Measurements from ENCODE around the gene USP49.
A peak's percentile ranks its signal among the peaks of the same experiment; 100 is the strongest.

The USP49 gene

GRCh38 chr6:41920921-41921711 is 25.9 kb upstream of the USP49 start, which contains the start of the genes BYSL and MED20 (continued):
- no peak; the same call in 1 of the 2 replicates for TF ChIP-seq ZNF513 (tag by site-specific recombination; IDR thresholded peaks at IDR 0.05)
- no peak for TF ChIP-seq SCRT2 (tag by site-specific recombination; IDR thresholded peaks at IDR 0.05)
- TF ChIP-seq HOXD13 (CRISPR knock-in tag; IDR thresholded peaks at IDR 0.05; ENCODE audit: borderline replicate concordance) = no peak
- no peak for TF ChIP-seq ZNF10 (tag by site-specific recombination; IDR thresholded peaks at IDR 0.05)
- no peak for TF ChIP-seq RBAK (tag by site-specific recombination; IDR thresholded peaks at IDR 0.05)
- peak; percentile 100 for TF ChIP-seq KLF8 (tag by site-specific recombination; IDR thresholded peaks at IDR 0.05)
- TF ChIP-seq ZNF114 (tag by site-specific recombination; IDR thresholded peaks at IDR 0.05) = no peak
- TF ChIP-seq ZNF2 (tag by site-specific recombination; IDR thresholded peaks at IDR 0.05) = 0 out of 2 replicates have a peak, but pooled peaks have one; percentile 55
- TF ChIP-seq SP7 (tag by site-specific recombination; IDR thresholded peaks at IDR 0.05) = peak; percentile 79
- TF ChIP-seq ZNF132 (tag by site-specific recombination; IDR thresholded peaks at IDR 0.05; ENCODE audit: borderline replicate concordance) = no peak
- no peak for TF ChIP-seq ZNF37A (tag by site-specific recombination; IDR thresholded peaks at IDR 0.05)
- no peak for TF ChIP-seq TRIM28 (IDR thresholded peaks at IDR 0.05; ENCODE audit: borderline replicate concordance, low read length)
- TF ChIP-seq ZBTB10 (tag by site-specific recombination; IDR thresholded peaks at IDR 0.05) = peak; percentile 66
- TF ChIP-seq GLIS1 (tag by site-specific recombination; IDR thresholded peaks at IDR 0.05) = peak; percentile 73
- TF ChIP-seq ZBTB17 (tag by site-specific recombination; IDR thresholded peaks at IDR 0.05) = peak; percentile 76; the same call in 1 of the 2 replicates
- TF ChIP-seq ZNF366 (tag by site-specific recombination; conservative IDR thresholded peaks at IDR 0.05) = no peak
- TF ChIP-seq ELK4 (IDR thresholded peaks at IDR 0.05; ENCODE audit: borderline replicate concordance, low read depth, low read length) = no peak
- no peak for TF ChIP-seq ZNF202 (tag by site-specific recombination; IDR thresholded peaks at IDR 0.05; ENCODE audit: borderline replicate concordance)
- TF ChIP-seq ZSCAN30 (tag by site-specific recombination; IDR thresholded peaks at IDR 0.05) = peak; percentile 51; the same call in 1 of the 2 replicates
- peak; percentile 79 for TF ChIP-seq ZIC2 (tag by site-specific recombination; IDR thresholded peaks at IDR 0.05)
- TF ChIP-seq ZNF626 (tag by site-specific recombination; IDR thresholded peaks at IDR 0.05) = no peak
- TF ChIP-seq ZNF792 (tag by site-specific recombination; IDR thresholded peaks at IDR 0.05) = no peak
- no peak for TF ChIP-seq ZNF645 (tag by site-specific recombination; IDR thresholded peaks at IDR 0.05)
- TF ChIP-seq ZNF768 (tag by site-specific recombination; IDR thresholded peaks at IDR 0.05) = no peak
- TF ChIP-seq KLF17 (tag by site-specific recombination; IDR thresholded peaks at IDR 0.05) = peak; percentile 78
- TF ChIP-seq ZNF335 (tag by site-specific recombination; conservative IDR thresholded peaks at IDR 0.05) = peak; percentile 4; the same call in 1 of the 2 replicates
- TF ChIP-seq ZNF624 (tag by site-specific recombination; IDR thresholded peaks at IDR 0.05) = no peak
- no peak for TF ChIP-seq ZNF707 (tag by site-specific recombination; IDR thresholded peaks at IDR 0.05)
- TF ChIP-seq ZNF76 (tag by site-specific recombination; IDR thresholded peaks at IDR 0.05; ENCODE audit: borderline replicate concordance, low read depth) = 0 out of 2 replicates have a peak, but pooled peaks have one; percentile 27
- peak; percentile 68; the same call in 1 of the 2 replicates for TF ChIP-seq OSR2 (tag by site-specific recombination; IDR thresholded peaks at IDR 0.05)
- peak; percentile 75 for TF ChIP-seq ZNF692 (tag by site-specific recombination; IDR thresholded peaks at IDR 0.05)
- TF ChIP-seq ZBTB8A (tag by site-specific recombination; IDR thresholded peaks at IDR 0.05) = peak; percentile 54
- no peak for TF ChIP-seq ZNF140 (tag by site-specific recombination; IDR thresholded peaks at IDR 0.05)

All from HEK293 (cell line).